Panc1 (cell line): Measurements from ENCODE around the gene TNFAIP8L1. TPM values are rescaled to one million over a fixed set of nuclear protein-coding genes. Genes with fewer than 3 reads are reported as not detected.

Experiments used
- ATAC-seq: fragments of 200-7000 bp; cut with Tn5 transposase; 2 replicates; pipeline ENCODE4 v1.9.1; 2020; ENCODE audit warnings: mild to moderate bottlenecking, moderate library complexity
- BruUV-seq: library from RNA; stranded (reverse); fragments of 400-500 nt; replicated peaks from 2 replicates; lab custom pipeline; 2021; lab: Mats Ljungman, UMichigan
- CTCF ChIA-PET: fragments of 300-600 bp; sonication (Branson Sonifier 250); formaldehyde crosslinking; loops from one replicate; lab custom pipeline; 2022; ENCODE audit warnings: antibody characterized with exemption; lab: Charles Lee
- POLR2A ChIA-PET: fragments of 300-600 bp; sonication (Branson Sonifier 250); formaldehyde crosslinking; loops from one replicate; lab custom pipeline; 2022; ENCODE audit warnings: antibody characterized with exemption; lab: Charles Lee
- DNase-seq: peaks from one replicate; pipeline ENCODE4 v3.0.0-alpha.2; 2010; ENCODE audit warnings: low read depth, low spot score
- H3K27ac ChIP-seq: 2 replicates; pipeline ENCODE4 v1.5.1; 2011; ENCODE audit warnings: mild to moderate bottlenecking, low read length, inconsistent platforms
- H3K27me3 ChIP-seq: fragments of 200-500 bp; sonication (Bioruptor generic); 2 replicates; pipeline ENCODE4 v1.6.0; 2014; ENCODE audit warnings: low read length, inconsistent platforms; ENCODE audit not compliant: control insufficient read depth, insufficient read depth
- H3K36me3 ChIP-seq: fragments of 200-500 bp; sonication (Bioruptor generic); 2 replicates; pipeline ENCODE4 v1.5.1; 2014; ENCODE audit warnings: inconsistent platforms, mild to moderate bottlenecking, low read length, moderate library complexity; ENCODE audit not compliant: control insufficient read depth, insufficient read depth
- H3K4me1 ChIP-seq: 2 replicates; pipeline ENCODE4 v1.5.1; 2011; ENCODE audit warnings: inconsistent platforms, mild to moderate bottlenecking, low read length, moderate library complexity; ENCODE audit not compliant: control insufficient read depth, insufficient read depth
- H3K4me3 ChIP-seq, 2 experiments: 2 replicates each; pipeline ENCODE4 v1.5.1; 2011 to 2012; ENCODE audit warnings: low read depth in 2 of 2, low read length in 2 of 2, mild to moderate bottlenecking in 2 of 2, inconsistent platforms in 1 of 2, moderate library complexity in 1 of 2
- H3K9me3 ChIP-seq: fragments of 200-500 bp; sonication (Bioruptor generic); 2 replicates; pipeline ENCODE4 v1.5.1; 2014; ENCODE audit warnings: low read depth, mild to moderate bottlenecking, inconsistent platforms, low read length, moderate library complexity; ENCODE audit not compliant: control insufficient read depth, insufficient read depth
- CTCF ChIP-seq: fragments of 450-650 bp; IDR thresholded peaks from 2 replicates; pipeline ENCODE4 v1.5.1; 2017; ENCODE audit warnings: mild to moderate bottlenecking
- POLR2AphosphoS5 ChIP-seq: IDR thresholded peaks from 2 replicates; pipeline ENCODE4 v1.6.1; 2012; ENCODE audit warnings: mild to moderate bottlenecking, low read depth, low read length, moderate library complexity
- SIN3A ChIP-seq: IDR thresholded peaks from 2 replicates; pipeline ENCODE4 v1.6.1; 2012; ENCODE audit warnings: low read depth, mild to moderate bottlenecking, low read length, moderate library complexity, borderline replicate concordance; ENCODE audit not compliant: insufficient read depth
- TCF7L2 ChIP-seq: IDR thresholded peaks from 2 replicates; pipeline ENCODE4 v1.6.1; 2011; ENCODE audit warnings: mild to moderate bottlenecking, low read depth, low read length, inconsistent platforms
- in situ Hi-C: cut with HindIII; loops from 2 replicates; pipeline ENCODE4 v1.10.0; 2016; ENCODE audit warnings: low sequenced_read_pairs, low pct_unique_long_range_greater_than_20kb
- intact Hi-C: fragments of 100-400 bp; cut with micrococcal nuclease; formaldehyde crosslinking; loops from one replicate; pipeline ENCODE4 v1.10.0; 2022; ENCODE audit not compliant: unreplicated experiment
- total RNA-seq: library from RNA; stranded (reverse); gene quantifications from one replicate; pipeline ENCODE4 v1.2.1, GENCODE V29; 2021; ENCODE audit not compliant: unreplicated experiment
- TF ChIP-seq, protein P1 (sequence below), 2 experiments: IDR thresholded peaks; 2 replicates each; pipeline ENCODE4 v1.6.1; 2011 to 2012; ENCODE audit warnings: low read depth in 2 of 2, control low read depth in 1 of 2, low read length in 1 of 2, mild to moderate bottlenecking in 1 of 2, moderate library complexity in 1 of 2; ENCODE audit not compliant: insufficient read depth in 1 of 2

The TNFAIP8L1 gene
- total RNA-seq, 1 experiment from 2014 or later = 4.8 TPM

DNA sequence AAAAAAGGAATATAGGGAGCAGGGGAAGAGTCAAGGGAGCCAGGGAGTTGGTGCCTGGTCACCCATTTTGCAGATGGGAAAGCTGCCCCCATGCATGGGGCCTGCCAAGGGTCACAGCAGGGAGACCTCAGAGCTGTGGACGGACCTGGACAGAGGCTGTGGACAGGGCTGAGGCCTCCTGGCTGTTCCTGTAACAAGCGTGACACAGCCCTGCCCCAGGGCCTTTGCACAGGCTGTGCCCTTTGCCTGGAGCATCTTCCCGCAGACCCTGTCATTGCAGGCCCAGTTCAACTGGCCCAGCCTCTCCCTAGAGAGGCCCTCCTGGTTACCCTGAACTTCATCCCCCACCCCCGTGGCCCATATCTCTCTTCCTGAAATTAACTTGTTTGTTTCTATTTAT, 6.4 kb downstream of the TNFAIP8L1 start:
- CTCF ChIA-PET = no interaction called here
- DNase-seq (no peak), ATAC-seq (no peak)
- POLR2A ChIA-PET = no interaction called here
- in situ Hi-C loops (no loop called here), intact Hi-C loops (no loop called here)
- no peak for TF ChIP-seq POLR2AphosphoS5
- TF ChIP-seq, protein P1, sequence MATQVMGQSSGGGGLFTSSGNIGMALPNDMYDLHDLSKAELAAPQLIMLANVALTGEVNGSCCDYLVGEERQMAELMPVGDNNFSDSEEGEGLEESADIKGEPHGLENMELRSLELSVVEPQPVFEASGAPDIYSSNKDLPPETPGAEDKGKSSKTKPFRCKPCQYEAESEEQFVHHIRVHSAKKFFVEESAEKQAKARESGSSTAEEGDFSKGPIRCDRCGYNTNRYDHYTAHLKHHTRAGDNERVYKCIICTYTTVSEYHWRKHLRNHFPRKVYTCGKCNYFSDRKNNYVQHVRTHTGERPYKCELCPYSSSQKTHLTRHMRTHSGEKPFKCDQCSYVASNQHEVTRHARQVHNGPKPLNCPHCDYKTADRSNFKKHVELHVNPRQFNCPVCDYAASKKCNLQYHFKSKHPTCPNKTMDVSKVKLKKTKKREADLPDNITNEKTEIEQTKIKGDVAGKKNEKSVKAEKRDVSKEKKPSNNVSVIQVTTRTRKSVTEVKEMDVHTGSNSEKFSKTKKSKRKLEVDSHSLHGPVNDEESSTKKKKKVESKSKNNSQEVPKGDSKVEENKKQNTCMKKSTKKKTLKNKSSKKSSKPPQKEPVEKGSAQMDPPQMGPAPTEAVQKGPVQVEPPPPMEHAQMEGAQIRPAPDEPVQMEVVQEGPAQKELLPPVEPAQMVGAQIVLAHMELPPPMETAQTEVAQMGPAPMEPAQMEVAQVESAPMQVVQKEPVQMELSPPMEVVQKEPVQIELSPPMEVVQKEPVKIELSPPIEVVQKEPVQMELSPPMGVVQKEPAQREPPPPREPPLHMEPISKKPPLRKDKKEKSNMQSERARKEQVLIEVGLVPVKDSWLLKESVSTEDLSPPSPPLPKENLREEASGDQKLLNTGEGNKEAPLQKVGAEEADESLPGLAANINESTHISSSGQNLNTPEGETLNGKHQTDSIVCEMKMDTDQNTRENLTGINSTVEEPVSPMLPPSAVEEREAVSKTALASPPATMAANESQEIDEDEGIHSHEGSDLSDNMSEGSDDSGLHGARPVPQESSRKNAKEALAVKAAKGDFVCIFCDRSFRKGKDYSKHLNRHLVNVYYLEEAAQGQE (IDR thresholded peaks at IDR 0.05; ENCODE audit: insufficient read depth in 1 of 2, low read depth in 2 of 2, low read length in 1 of 2) = no peak
- no peak for TF ChIP-seq SIN3A
- TF ChIP-seq TCF7L2 = no peak
- TF ChIP-seq CTCF = no peak
- BruUV-seq = no TSS peak
- Histone ChIP-seq H3K27me3 (no peaks in the 10 kb centered on the region), H3K36me3 (no peaks in the 10 kb centered on the region), H3K9me3 (no peaks in the 10 kb centered on the region), H3K4me3 (no peak overlapping the region), H3K4me1 (no peaks in the 10 kb centered on the region; the same call in 1 of the 2 replicates), H3K27ac (no peak overlapping the region)

DNA sequence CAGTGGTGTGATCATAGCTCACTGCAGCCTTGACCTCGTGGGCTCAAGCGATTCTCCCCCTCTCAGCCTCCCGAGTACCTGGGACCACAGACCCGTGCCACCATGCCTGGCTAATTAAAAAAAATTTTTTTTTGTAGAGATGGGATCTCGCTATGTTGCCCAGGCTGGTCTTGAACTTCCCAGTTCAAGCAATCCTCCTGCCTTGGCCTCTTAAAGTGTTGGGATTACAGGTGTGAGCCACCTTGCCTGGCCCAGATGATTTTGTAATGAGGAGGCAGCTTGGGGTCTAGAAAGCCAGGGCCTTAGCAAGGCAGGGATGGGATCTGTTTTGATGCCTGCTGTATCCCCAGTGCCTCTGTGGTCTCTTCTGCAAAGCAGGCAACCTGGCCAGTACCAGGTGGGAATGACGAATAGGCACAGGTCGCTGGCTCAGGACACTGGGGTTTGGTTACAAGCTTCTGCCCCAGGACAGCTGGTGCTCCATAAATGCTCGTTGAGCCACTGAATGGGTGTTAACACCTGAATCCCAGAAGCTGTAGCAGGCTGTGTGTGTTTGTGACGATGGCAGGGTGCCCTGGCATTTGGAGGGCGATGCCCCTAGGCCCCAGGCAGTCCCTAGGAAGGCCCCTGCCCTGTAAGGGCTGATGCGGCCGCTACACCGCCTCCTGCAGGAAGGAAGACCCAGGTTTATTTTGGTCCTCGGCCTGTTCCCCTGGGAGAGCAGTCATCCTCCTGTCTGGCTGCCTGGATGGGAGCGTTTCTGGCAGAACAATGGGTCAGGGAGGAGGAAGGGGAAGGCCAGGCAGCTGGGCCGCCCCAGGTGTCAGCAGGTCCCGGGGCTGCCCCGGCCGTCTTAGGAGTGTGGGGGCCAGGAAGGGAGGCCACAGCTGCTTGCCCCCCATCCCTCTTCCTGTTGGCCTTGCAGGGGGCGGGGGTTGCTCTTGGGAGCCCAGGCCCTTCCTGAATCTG, 8.6 kb downstream of the TNFAIP8L1 start:
- no peaks in the 10 kb centered on the region; the same call in 1 of the 2 replicates for H3K4me1 ChIP-seq
- BruUV-seq = no TSS peak
- no peak overlapping the region for H3K4me3 ChIP-seq
- TF ChIP-seq TCF7L2 = no peak
- TF ChIP-seq, protein P1 (IDR thresholded peaks at IDR 0.05; ENCODE audit: insufficient read depth in 1 of 2, low read depth in 2 of 2, low read length in 1 of 2) = no peak
- TF ChIP-seq CTCF = no peak
- TF ChIP-seq SIN3A = no peak
- POLR2A ChIA-PET = no interaction called here
- in situ Hi-C loops (no loop called here), intact Hi-C loops (no loop called here)
- no peaks in the 10 kb centered on the region for H3K27me3 ChIP-seq
- ATAC-seq (no peak), DNase-seq (no peak)
- H3K9me3 ChIP-seq = no peaks in the 10 kb centered on the region
- H3K36me3 ChIP-seq = no peaks in the 10 kb centered on the region
- no peak overlapping the region for H3K27ac ChIP-seq
- CTCF ChIA-PET = no interaction called here
